Endothelial cell of umbilical vein (primary cell): ENCODE results near the gene RPS23.

Experiments
- CTCF ChIP-seq, 2 donors: IDR thresholded peaks; 1 replicate in 1 of 2; 2 replicates in 1 of 2; pipeline ENCODE4 v1.5.1; 2011; ENCODE audit warnings: low read length in 2 of 2, mild to moderate bottlenecking in 2 of 2, moderate library complexity in 2 of 2, control low read depth in 1 of 2, inconsistent platforms in 1 of 2, low read depth in 1 of 2; ENCODE audit not compliant: insufficient read depth in 1 of 2; ENCODE audit errors: extremely low read depth in 1 of 2
- EZH2 ChIP-seq: IDR thresholded peaks from 2 replicates; pipeline ENCODE4 v1.6.1; 2012; ENCODE audit warnings: borderline replicate concordance, low read depth, mild to moderate bottlenecking, moderate library complexity, low read length, inconsistent platforms; ENCODE audit not compliant: severe bottlenecking
- FOS ChIP-seq: IDR thresholded peaks from 2 replicates; pipeline ENCODE4 v1.6.1; 2011; ENCODE audit warnings: mild to moderate bottlenecking, low read length, moderate library complexity, borderline replicate concordance; ENCODE audit not compliant: insufficient read depth
- MAX ChIP-seq: IDR thresholded peaks from 2 replicates; pipeline ENCODE4 v1.6.1; 2011; ENCODE audit not compliant: insufficient read depth, insufficient read length
- MYC ChIP-seq: IDR thresholded peaks from one replicate; pipeline ENCODE4 v1.6.1; 2011; ENCODE audit warnings: mild to moderate bottlenecking, low read depth, low read length
- POLR2A ChIP-seq: IDR thresholded peaks from 2 replicates; pipeline ENCODE4 v1.6.1; 2012; ENCODE audit warnings: low read depth, mild to moderate bottlenecking, control low read depth, low read length
- POLR2AphosphoS5 ChIP-seq: IDR thresholded peaks from 2 replicates; pipeline ENCODE4 v1.6.1; 2012; ENCODE audit warnings: low read depth, mild to moderate bottlenecking, control low read depth, low read length, moderate library complexity; ENCODE audit not compliant: insufficient read depth

- TF ChIP-seq CTCF (IDR thresholded peaks at IDR 0.05; ENCODE audit: extremely low read depth in 1 of 2, insufficient read depth in 1 of 2, low read depth in 1 of 2, low read length in 2 of 2) = no peak
- TF ChIP-seq MAX = no peak
- no peak for TF ChIP-seq FOS
- no peak for TF ChIP-seq POLR2A
- no peak for TF ChIP-seq EZH2
- no peak for TF ChIP-seq POLR2AphosphoS5
- no peak for TF ChIP-seq MYC
These were observed 41.7 kb upstream of the RPS23 start for GRCh38 chr5:82319651-82320376.
